Testis (tissue), 2 donors: ENCODE results near the gene STK40.

Source experiments
- POLR2A ChIP-seq: fragments of 450-650 bp; IDR thresholded peaks from one replicate; pipeline ENCODE4 v1.6.1; 2017; ENCODE audit warnings: antibody characterized with exemption, mild to moderate bottlenecking, moderate library complexity
- TF ChIP-seq, protein P1 (sequence below), 3 experiments: fragments of 450-650 bp in 2 of 3; fragments of 200-600 bp in 1 of 3; sonication (generic) in 1 of 3; IDR thresholded peaks; one replicate each; pipeline ENCODE4 v1.5.1; 2016 to 2019; ENCODE audit warnings: antibody characterized with exemption in 3 of 3, mild to moderate bottlenecking in 2 of 3, moderate library complexity in 1 of 3

DNA sequence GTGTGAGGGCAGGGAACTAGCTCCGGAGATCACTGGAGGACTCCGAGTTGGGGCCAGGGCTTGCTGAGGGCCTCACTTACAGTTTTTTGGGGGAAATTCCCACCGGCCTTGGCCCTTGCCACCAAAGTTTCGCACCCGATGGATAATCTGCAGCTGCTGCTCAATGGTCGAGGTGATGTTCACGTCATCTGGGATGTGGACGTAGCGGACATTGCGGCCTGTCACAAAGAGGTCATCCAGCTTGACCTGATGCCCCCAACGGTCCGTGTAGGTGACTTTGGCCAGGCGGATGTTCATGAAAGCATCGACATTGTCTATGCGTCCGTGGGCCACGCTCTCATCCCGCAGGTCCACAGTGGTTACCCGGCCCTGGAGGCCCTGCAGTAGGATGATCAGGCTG is 8.0 kb upstream of the STK40 start:
- TF ChIP-seq, protein P1, sequence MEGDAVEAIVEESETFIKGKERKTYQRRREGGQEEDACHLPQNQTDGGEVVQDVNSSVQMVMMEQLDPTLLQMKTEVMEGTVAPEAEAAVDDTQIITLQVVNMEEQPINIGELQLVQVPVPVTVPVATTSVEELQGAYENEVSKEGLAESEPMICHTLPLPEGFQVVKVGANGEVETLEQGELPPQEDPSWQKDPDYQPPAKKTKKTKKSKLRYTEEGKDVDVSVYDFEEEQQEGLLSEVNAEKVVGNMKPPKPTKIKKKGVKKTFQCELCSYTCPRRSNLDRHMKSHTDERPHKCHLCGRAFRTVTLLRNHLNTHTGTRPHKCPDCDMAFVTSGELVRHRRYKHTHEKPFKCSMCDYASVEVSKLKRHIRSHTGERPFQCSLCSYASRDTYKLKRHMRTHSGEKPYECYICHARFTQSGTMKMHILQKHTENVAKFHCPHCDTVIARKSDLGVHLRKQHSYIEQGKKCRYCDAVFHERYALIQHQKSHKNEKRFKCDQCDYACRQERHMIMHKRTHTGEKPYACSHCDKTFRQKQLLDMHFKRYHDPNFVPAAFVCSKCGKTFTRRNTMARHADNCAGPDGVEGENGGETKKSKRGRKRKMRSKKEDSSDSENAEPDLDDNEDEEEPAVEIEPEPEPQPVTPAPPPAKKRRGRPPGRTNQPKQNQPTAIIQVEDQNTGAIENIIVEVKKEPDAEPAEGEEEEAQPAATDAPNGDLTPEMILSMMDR (IDR thresholded peaks at IDR 0.05), result no peak
- no peak for TF ChIP-seq POLR2A
